B cell (primary cell): ENCODE results near the gene DISP3. TPM values are rescaled to one million over a fixed set of nuclear protein-coding genes. Genes with fewer than 3 reads are reported as not detected.

ENCODE experiments used
- ATAC-seq: fragments of 200-7000 bp; cut with Tn5 transposase; one replicate; pipeline ENCODE4 v1.10.0; 2021; ENCODE audit warnings: low read depth, mild to moderate bottlenecking, moderate number of reproducible peaks, moderate library complexity
- CTCF ChIA-PET: fragments of 350-600 bp; sonication (Branson Sonifier 250); formaldehyde crosslinking; loops from one replicate; lab custom pipeline; 2021; ENCODE audit warnings: antibody characterized with exemption, inconsistent platforms; lab: Charles Lee
- POLR2A ChIA-PET: fragments of 350-600 bp; sonication (Branson Sonifier 250); formaldehyde crosslinking; loops from one replicate; lab custom pipeline; 2021; ENCODE audit warnings: antibody characterized with exemption; lab: Charles Lee
- DNase-seq: peaks from one replicate; pipeline ENCODE4 v3.0.0; 2013
- H2AFZ ChIP-seq: 2 replicates; pipeline ENCODE4 v1.6.1; 2012; ENCODE audit warnings: mild to moderate bottlenecking, low read depth, low read length; ENCODE audit not compliant: insufficient read depth, poor library complexity, severe bottlenecking
- H3K27ac ChIP-seq, 2 donors: 1 replicate in 1 of 2; 2 replicates in 1 of 2; pipeline ENCODE4 v1.5.1; 2012 to 2013; ENCODE audit warnings: low read length in 2 of 2, mild to moderate bottlenecking in 2 of 2, moderate library complexity in 1 of 2
- H3K27me3 ChIP-seq, 4 experiments: fragments of 200-600 bp in 1 of 4; sonication (generic) in 1 of 4; replicated peaks in 1 of 4; 1 replicate in 2 of 4; 2 replicates in 2 of 4; pipeline versions ENCODE4 v1.6.1 to v1.7.0; 2013 to 2016; ENCODE audit warnings: low read length in 3 of 4, mild to moderate bottlenecking in 2 of 4, mixed read lengths in 1 of 4, moderate library complexity in 1 of 4; ENCODE audit not compliant: insufficient read depth in 4 of 4, control insufficient read depth in 3 of 4; ENCODE audit errors: control extremely low read depth in 1 of 4
- H3K36me3 ChIP-seq, 2 experiments: replicated peaks in 1 of 2; 1 replicate in 1 of 2; 2 replicates in 1 of 2; pipeline versions ENCODE4 v1.6.1 to v1.7.1; 2013; ENCODE audit warnings: low read length in 1 of 2; ENCODE audit not compliant: insufficient read depth in 2 of 2, control insufficient read depth in 1 of 2; ENCODE audit errors: control extremely low read depth in 1 of 2, extremely low read depth in 1 of 2
- H3K4me1 ChIP-seq, 2 donors: fragments of 200-600 bp in 1 of 2; sonication (generic) in 1 of 2; 1 replicate in 1 of 2; 2 replicates in 1 of 2; pipeline versions ENCODE4 v1.5.1 to v1.6.1; 2013 to 2017; ENCODE audit warnings: low read length in 2 of 2; ENCODE audit not compliant: control insufficient read depth in 2 of 2, insufficient read depth in 2 of 2
- H3K4me2 ChIP-seq: replicated peaks from 2 replicates; pipeline ENCODE3; 2012; ENCODE audit warnings: mild to moderate bottlenecking, low read depth, low read length; ENCODE audit not compliant: poor library complexity, severe bottlenecking
- H3K4me3 ChIP-seq, 5 experiments: fragments of 200-600 bp in 1 of 5; sonication (generic) in 1 of 5; 1 replicate in 3 of 5; 2 replicates in 2 of 5; pipeline versions ENCODE4 v1.5.1 to v1.7.0; 2011 to 2016; ENCODE audit warnings: low read length in 4 of 5, mild to moderate bottlenecking in 4 of 5, low read depth in 2 of 5, control low read depth in 1 of 5, moderate library complexity in 1 of 5; ENCODE audit not compliant: insufficient read depth in 1 of 5; ENCODE audit errors: control extremely low read depth in 1 of 5, extremely low read depth in 1 of 5
- H3K79me2 ChIP-seq: fragments of 200-600 bp; sonication (generic); one replicate; pipeline ENCODE4 v1.6.0; 2016; ENCODE audit warnings: low read length; ENCODE audit not compliant: control insufficient read depth, insufficient read depth
- H3K9ac ChIP-seq: fragments of 200-600 bp; sonication (generic); 2 replicates; pipeline ENCODE4 v1.6.1; 2017; ENCODE audit warnings: mild to moderate bottlenecking, low read length, moderate library complexity
- H3K9me3 ChIP-seq, 3 donors: one replicate each; pipeline versions ENCODE4 v1.6.1 to v1.7.1; 2013; ENCODE audit warnings: low read length in 2 of 3; ENCODE audit not compliant: control insufficient read depth in 2 of 3, insufficient read depth in 1 of 3; ENCODE audit errors: control extremely low read depth in 1 of 3
- H4K20me1 ChIP-seq: 2 replicates; pipeline ENCODE4 v1.6.0; 2012; ENCODE audit warnings: mild to moderate bottlenecking, low read length; ENCODE audit not compliant: insufficient read depth, control insufficient read depth, poor library complexity, severe bottlenecking
- H3K27ac Mint-ChIP-seq: one replicate; pipeline ENCODE4 v1.8.0; 2021; ENCODE audit warnings: mixed read lengths
- H3K27me3 Mint-ChIP-seq: one replicate; pipeline ENCODE4 v1.8.0; 2021; ENCODE audit warnings: mixed read lengths
- H3K4me1 Mint-ChIP-seq: one replicate; pipeline ENCODE4 v1.8.0; 2021; ENCODE audit warnings: mixed read lengths
- H3K4me3 Mint-ChIP-seq: one replicate; pipeline ENCODE4 v1.8.0; 2021; ENCODE audit warnings: mixed read lengths
- H3K9me3 Mint-ChIP-seq: one replicate; pipeline ENCODE4 v1.8.0; 2022; ENCODE audit warnings: mixed read lengths; ENCODE audit not compliant: insufficient read depth
- EZH2 ChIP-seq: IDR thresholded peaks from 2 replicates; pipeline ENCODE4 v1.6.1; 2012; ENCODE audit warnings: borderline replicate concordance, low read depth, mild to moderate bottlenecking, moderate library complexity, low read length; ENCODE audit not compliant: insufficient read depth, poor library complexity, severe bottlenecking
- WGBS: methylation state at CpG from one replicate; pipeline ENCODE4 v1.1.5; 2013; ENCODE audit warnings: missing lambda C conversion rate; ENCODE audit not compliant: insufficient coverage; 5-methylcytosine and 5-hydroxymethylcytosine counted together
- intact Hi-C: fragments of 100-400 bp; cut with micrococcal nuclease; formaldehyde crosslinking; loops from one replicate; pipeline ENCODE4 v1.10.0; 2022
- polyA plus RNA-seq: library from polyadenylated mRNA; depleted of rRNA; stranded (reverse); fragments of >200 nt; gene quantifications from 2 replicates; pipeline ENCODE4 v1.2.3, GENCODE V29; 2012
- total RNA-seq, 2 donors: library from RNA; stranded (reverse); fragments of 120-200 nt in 1 of 2; gene quantifications; 1 replicate in 1 of 2; 2 replicates in 1 of 2; pipeline versions ENCODE4 v1.2.3 to v1.2.4, GENCODE V29; 2013 to 2022
- TF ChIP-seq, protein P1 (sequence below): fragments of 200-600 bp; IDR thresholded peaks from one replicate; pipeline ENCODE4 v1.8.0; 2022; ENCODE audit warnings: antibody characterized with exemption, mild to moderate bottlenecking

DISP3 gene
- total and polyA plus RNA-seq, 2 donors (not counting 1 experiment from before 2014, with no cell fraction given) = 0.25 to 1.6 TPM

GRCh38 chr1:11570821-11571380, 91.9 kb downstream of the DISP3 start:
- ATAC-seq (no peak), DNase-seq (no peak)
- Histone ChIP-seq H2AFZ (no peak overlapping the region), H3K9ac (no peak overlapping the region), H3K4me2 (no peak overlapping the region), H3K27me3 (peaks cover 0 to 16% (median 0%) of the 10 kb centered on the region in 4 experiments), H3K79me2 (no peaks in the 10 kb centered on the region), H3K36me3 (no peaks in the 10 kb centered on the region), H3K4me3 (no peak overlapping the region), H3K9me3 (no peaks in the 10 kb centered on the region), H4K20me1 (no peaks in the 10 kb centered on the region), H3K4me1 (no peaks in the 10 kb centered on the region), H3K27ac (no peak overlapping the region)
- WGBS = 21% methylated on average over 15 of the region's 16 CpGs
- TF ChIP-seq EZH2 = no peak
- TF ChIP-seq, protein P1, sequence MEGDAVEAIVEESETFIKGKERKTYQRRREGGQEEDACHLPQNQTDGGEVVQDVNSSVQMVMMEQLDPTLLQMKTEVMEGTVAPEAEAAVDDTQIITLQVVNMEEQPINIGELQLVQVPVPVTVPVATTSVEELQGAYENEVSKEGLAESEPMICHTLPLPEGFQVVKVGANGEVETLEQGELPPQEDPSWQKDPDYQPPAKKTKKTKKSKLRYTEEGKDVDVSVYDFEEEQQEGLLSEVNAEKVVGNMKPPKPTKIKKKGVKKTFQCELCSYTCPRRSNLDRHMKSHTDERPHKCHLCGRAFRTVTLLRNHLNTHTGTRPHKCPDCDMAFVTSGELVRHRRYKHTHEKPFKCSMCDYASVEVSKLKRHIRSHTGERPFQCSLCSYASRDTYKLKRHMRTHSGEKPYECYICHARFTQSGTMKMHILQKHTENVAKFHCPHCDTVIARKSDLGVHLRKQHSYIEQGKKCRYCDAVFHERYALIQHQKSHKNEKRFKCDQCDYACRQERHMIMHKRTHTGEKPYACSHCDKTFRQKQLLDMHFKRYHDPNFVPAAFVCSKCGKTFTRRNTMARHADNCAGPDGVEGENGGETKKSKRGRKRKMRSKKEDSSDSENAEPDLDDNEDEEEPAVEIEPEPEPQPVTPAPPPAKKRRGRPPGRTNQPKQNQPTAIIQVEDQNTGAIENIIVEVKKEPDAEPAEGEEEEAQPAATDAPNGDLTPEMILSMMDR = no peak
- intact Hi-C loops = no loop called here
- CTCF ChIA-PET = interaction anchor here (0.6 kb wide), 1 partner anchor 324 kb away, joined by 3 read pairs; no protein-coding TSS in a partner anchor
- no peak overlapping the region for H3K4me3 Mint-ChIP-seq
- H3K27ac Mint-ChIP-seq = no peak overlapping the region
- H3K4me1 Mint-ChIP-seq = no peaks in the 10 kb centered on the region
- POLR2A ChIA-PET = no interaction called here
- no peaks in the 10 kb centered on the region for H3K9me3 Mint-ChIP-seq
- peaks cover 16% of the 10 kb centered on the region for H3K27me3 Mint-ChIP-seq

DNA sequence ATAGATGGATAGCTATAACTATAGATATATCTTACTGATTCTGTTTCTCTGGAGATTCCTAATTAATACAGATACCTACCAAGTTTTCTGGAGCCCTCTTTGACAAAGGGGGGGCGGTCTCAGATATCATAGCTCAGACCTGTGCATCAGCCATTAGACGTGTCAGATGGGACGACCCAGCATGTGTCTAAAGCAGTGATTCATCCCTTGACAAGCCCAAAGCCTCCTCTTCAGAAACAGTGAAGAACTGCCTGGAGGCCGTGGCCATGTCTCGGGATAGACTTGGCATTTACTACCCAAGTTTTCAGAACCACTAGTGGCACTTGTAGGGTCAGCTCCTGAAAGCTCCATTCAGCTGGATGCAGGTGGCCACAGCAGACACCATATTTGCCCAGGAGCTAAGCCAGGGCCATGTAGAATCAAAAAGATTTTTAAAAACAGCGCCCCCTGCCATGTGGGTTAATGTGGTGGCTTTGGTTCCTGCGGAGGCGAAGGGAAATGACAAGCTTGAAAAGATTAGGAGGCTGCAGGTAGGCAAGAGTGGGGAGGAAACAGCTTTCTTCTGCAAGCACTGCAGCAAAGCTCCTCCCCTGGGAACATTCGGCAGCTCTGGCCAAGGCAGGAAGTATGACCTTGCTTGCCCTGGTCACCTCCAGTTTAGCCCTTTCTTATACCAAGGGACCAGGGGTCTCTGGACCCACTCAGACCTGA, 93.1 kb downstream of the DISP3 start:
- H3K27ac ChIP-seq = no peak overlapping the region
- H3K36me3 ChIP-seq = no peaks in the 10 kb centered on the region
- Mint-ChIP-seq H3K27me3 (peaks cover 13% of the 10 kb centered on the region), H3K9me3 (no peaks in the 10 kb centered on the region), H3K4me3 (no peak overlapping the region), H3K4me1 (no peaks in the 10 kb centered on the region), H3K27ac (no peak overlapping the region)
- H3K27me3 ChIP-seq = peaks cover 0 to 16% (median 0%) of the 10 kb centered on the region in 4 experiments
- intact Hi-C loops = no loop called here
- DNase-seq (no peak), ATAC-seq (no peak)
- WGBS = 55% methylated on average over 9 of the region's 9 CpGs
- no peak overlapping the region for H3K4me2 ChIP-seq
- TF ChIP-seq, protein P1 = no peak
- no peak for TF ChIP-seq EZH2
- H4K20me1 ChIP-seq = no peaks in the 10 kb centered on the region
- H2AFZ ChIP-seq = no peak overlapping the region
- CTCF ChIA-PET = no interaction called here
- POLR2A ChIA-PET = no interaction called here
- H3K9ac ChIP-seq = no peak overlapping the region
- H3K4me1 ChIP-seq = no peaks in the 10 kb centered on the region
- H3K9me3 ChIP-seq = no peaks in the 10 kb centered on the region
- H3K79me2 ChIP-seq = no peaks in the 10 kb centered on the region
- H3K4me3 ChIP-seq = no peak overlapping the region
